ENCODE measurements around the gene FAF2.
"Not testable (repeated sequence)": the region's sequence is repeated elsewhere in the genome, so short reads cannot be mapped to it uniquely, and the experiment has no call there.

The FAF2 gene

GRCh38 chr5:176418251-176418650, 29.9 kb upstream of the FAF2 start:
- no peak for DNase-seq (ENCODE audit: low spot score)

- DNase-seq (ENCODE audit: low spot score), result no peak
Measured at GRCh38 chr5:176420086-176420485, 28.1 kb upstream of the FAF2 start.

- no peak for DNase-seq (ENCODE audit: low spot score)
Measured at GRCh38 chr5:176420972-176421544, 27.1 kb upstream of the FAF2 start.

DNA sequence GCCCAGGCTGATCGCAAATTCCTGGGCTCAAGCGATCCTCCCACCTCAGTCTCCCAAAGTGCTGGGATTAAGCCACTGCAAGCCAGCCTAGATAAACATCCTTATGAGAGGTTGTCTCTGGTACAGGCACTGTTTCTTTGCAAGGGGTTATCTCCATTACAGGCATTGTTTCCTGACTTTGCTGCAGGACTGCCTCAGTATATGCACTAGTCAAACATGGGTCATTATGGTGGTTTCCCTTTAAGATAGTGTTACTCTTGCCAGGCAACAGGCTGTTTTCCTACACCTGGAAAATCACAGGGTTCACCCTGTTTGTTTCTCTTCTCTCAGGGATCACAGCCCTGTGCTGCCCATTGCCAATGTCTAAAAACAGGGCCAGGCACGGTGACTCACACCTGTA, 24.0 kb upstream of the FAF2 start:
- no peak for DNase-seq (ENCODE audit: low spot score)

DNA sequence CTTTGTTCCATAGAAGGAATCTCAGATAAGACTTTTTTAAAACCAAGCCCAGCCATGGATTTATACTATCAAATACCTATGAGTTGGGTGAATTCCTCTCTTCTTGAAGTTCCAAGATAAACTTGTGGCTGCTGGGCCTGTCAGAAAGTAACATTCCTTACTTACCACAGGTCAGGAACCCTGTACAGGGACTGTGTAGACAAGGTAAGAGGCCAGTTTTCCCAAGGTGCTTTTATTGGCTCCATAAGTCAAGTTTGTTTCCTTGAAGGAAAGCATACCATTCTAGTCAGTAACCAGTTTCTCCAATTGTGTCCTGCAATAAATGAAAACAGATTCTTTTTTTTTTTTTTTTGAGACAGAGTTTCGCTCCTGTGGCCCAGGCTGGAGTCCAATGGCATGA, 23.0 kb upstream of the FAF2 start:
- DNase-seq (ENCODE audit: low spot score), result no peak

- DNase-seq (ENCODE audit: low spot score), result no peak
Measured at GRCh38 chr5:176425791-176426190, 22.4 kb upstream of the FAF2 start.

- DNase-seq (ENCODE audit: low spot score), result no peak
Measured at GRCh38 chr5:176426876-176427275, 21.3 kb upstream of the FAF2 start.

- no peak for DNase-seq (ENCODE audit: low spot score)
Measured at GRCh38 chr5:176427971-176428370, 20.2 kb upstream of the FAF2 start.

GRCh38 chr5:176429972-176430371, 18.2 kb upstream of the FAF2 start:
- no peak for DNase-seq (ENCODE audit: low spot score)

- DNase-seq (ENCODE audit: low spot score), result no peak
Measured at GRCh38 chr5:176432707-176433106, 15.5 kb upstream of the FAF2 start.

- no peak for DNase-seq (ENCODE audit: low spot score)
Measured at GRCh38 chr5:176436656-176437055, 11.5 kb upstream of the FAF2 start.

GRCh38 chr5:176438959-176439757, 9.0 kb upstream of the FAF2 start:
- DNase-seq (ENCODE audit: low spot score), result no peak

DNA sequence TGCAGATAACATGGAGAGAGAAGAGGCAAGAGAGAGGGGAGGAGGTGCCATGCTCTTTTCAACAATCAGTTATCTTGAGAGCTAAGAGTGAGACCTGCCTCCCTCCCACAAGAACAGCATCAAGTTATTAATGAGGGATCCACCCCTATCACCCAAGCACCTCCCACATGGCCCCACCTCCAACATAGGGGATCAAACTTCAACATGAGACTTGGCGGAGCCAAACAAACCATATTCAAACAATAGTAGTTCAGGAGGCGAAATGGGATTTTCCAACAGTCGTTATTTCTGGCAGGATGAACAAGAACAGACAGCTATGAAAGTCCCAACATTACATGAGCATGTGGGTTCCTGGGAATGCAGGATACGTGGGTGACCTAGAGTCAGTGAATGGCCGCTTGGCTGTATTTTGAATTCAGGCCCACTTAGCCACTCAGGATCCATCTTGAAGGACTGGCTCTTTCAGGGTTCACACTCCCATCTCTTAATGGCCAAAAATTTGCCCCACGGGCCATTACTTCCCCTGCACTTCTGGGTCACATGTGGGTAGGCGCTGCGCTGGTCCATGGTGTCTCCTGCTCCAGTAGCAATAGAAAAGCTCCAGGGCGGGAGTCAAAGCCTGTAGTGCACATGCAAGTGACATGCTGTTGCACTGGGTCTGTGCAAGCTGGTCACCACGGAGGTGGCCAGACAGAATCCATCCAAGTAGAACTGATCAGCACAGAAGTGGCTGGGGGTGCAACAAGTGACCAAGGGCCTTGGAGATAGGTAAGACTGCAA, 7.1 kb upstream of the FAF2 start:
- no peak for DNase-seq (ENCODE audit: low spot score)

DNA sequence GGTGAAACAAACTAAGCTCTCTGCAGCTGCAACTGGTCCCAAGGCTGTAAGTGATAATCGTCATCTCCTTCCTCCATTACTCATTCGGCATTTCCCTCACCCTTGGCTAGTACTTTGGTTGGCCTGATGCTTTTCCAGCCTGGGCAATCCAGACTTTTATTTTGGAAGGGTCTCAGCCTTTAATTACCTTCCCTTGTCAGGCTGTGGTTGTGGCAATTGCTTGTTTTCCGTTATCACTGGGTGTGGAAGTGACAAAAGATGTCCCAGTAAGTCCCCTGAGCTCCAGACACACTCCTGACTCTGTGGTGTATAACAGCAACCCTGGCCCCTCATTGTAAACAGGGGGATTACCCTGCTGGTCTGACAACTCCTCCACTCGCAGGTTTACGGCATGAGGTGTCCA, 6.3 kb upstream of the FAF2 start:
- no peak for DNase-seq (ENCODE audit: low spot score)

GRCh38 chr5:176442911-176443310, 5.3 kb upstream of the FAF2 start:
- DNase-seq (ENCODE audit: low spot score), result not testable (repeated sequence)

DNA sequence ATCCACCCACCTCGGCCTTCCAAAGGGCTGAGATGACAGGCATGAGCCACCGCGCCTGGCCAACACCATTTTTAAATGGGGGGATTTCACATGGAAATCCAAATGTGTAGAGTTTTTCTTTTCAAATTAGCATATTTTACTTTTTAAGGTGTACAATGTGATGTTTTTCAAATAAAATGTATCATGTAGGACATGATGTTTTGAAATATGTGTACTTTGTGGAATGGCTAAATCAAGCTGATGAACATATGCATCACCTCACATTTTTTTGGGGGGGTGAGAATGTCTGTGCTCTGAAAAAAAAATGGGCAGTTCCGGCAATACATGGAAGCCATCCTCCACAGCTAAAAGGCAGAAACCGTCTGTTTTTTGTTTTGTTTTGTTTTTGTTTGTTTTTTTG, 3.4 kb upstream of the FAF2 start:
- no peak for DNase-seq (ENCODE audit: low spot score)

DNA sequence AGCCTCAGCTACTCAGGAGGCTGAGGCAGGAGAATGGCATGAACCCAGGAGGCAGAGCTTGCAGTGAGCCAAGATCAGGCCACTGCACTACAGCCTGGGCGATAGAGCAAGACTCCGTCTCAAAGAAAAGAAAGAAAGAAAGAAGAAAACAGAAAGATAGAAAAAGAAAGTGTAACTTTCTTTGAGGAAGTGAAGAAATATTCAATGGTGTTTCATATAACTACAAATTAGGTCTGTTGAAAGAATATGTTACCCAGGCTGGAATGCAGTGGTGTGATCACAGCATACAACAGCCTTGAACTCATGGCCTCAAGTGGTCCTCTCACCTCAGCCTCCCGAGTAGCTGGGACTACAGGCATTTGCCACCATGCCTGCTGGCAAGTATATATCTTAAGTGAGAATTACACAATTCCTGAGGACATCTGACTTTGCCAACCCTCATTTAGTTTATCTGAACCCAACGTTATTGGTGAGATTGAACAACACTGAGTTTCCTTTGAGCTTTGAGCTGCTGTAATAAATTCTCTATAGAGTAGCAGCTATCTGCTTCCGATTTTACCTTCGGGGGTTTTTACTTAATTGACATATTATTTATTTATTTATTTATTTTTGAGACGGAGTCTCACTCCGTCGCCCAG, 2.0 kb upstream of the FAF2 start:
- DNase-seq (ENCODE audit: low spot score), result no peak

DNA sequence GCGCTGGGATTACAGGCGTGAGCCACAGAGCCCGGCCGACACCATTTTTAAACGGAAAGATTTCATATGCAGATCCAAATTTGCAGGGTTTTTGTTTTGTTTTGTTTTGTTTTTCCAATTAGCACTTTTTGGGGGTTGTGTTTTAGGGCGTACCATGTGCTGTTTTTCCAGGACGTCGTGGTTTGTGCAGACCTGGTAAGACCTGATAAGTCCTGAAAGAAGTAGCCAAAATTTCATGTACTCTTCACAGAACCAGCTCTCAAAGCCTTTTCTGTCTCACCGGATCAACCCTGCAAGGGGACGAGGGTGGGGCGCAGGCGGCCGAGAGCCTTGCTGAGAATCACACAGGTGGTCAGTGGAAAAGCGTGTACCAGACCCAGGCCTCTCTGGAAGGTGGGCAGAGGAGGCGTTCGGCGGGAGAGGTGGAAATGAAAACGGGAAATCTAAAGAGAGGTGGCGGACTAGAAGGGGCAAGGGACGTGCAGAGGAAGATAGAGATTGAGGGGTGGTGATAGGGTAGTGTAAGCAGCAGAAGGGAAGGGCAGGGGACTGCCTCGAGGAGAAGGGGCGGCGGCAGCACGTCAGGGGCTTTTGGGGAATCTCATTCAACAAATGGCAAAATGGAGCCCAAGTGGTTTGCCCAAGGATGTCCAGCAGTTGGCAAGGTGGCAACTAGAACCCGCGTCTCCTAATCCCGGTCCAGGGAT, 1.1 kb upstream of the FAF2 start:
- no peak for DNase-seq (ENCODE audit: low spot score)

GRCh38 chr5:176447591-176447977, 601 bp upstream of the FAF2 start:
- DNase-seq (ENCODE audit: low spot score), result no peak

- DNase-seq (ENCODE audit: low spot score), result no peak
Measured at GRCh38 chr5:176450077-176450476, 1.9 kb downstream of the FAF2 start.

GRCh38 chr5:176454724-176455394, 6.7 kb downstream of the FAF2 start:
- DNase-seq (ENCODE audit: low spot score), result no peak
